Neural cell (in vitro differentiated cells): ENCODE results near the gene TCF15. TPM values are rescaled to one million over a fixed set of nuclear protein-coding genes. Genes with fewer than 3 reads are reported as not detected.

ENCODE experiments used
- H2AFZ ChIP-seq: fragments of 200-600, 300-800 bp; sonication (generic), shearing (Covaris generic); 2 replicates; pipeline ENCODE4 v1.6.0; 2014; ENCODE audit warnings: low read depth, mild to moderate bottlenecking, antibody characterized with exemption, low read length, moderate library complexity
- H3F3A ChIP-seq: fragments of 200-600 bp; shearing (Covaris generic); 2 replicates; pipeline ENCODE4 v1.6.1; 2016; ENCODE audit warnings: mild to moderate bottlenecking, moderate library complexity, mixed read lengths, antibody characterized with exemption, low read length; ENCODE audit not compliant: insufficient read depth, poor library complexity, severe bottlenecking
- H3K27ac ChIP-seq: fragments of 200-600, 300-800 bp; sonication (generic), shearing (Covaris generic); 2 replicates; pipeline ENCODE4 v1.5.1; 2014; ENCODE audit warnings: mild to moderate bottlenecking, low read length, moderate library complexity
- H3K27me3 ChIP-seq: fragments of 300-800, 200-600 bp; sonication (generic), shearing (Covaris generic); 2 replicates; pipeline ENCODE4 v1.6.0; 2014; ENCODE audit warnings: mild to moderate bottlenecking, low read depth, low read length, moderate library complexity; ENCODE audit not compliant: insufficient read depth
- H3K36me3 ChIP-seq: fragments of 300-800, 200-600 bp; sonication (generic), shearing (Covaris generic); 2 replicates; pipeline ENCODE4 v1.5.1; 2014; ENCODE audit warnings: mild to moderate bottlenecking, antibody characterized with exemption, low read length, moderate library complexity; ENCODE audit not compliant: insufficient read depth
- H3K4me2 ChIP-seq: fragments of 300-800, 200-600 bp; sonication (generic), shearing (Covaris generic); 2 replicates; pipeline ENCODE4 v1.6.0; 2014; ENCODE audit warnings: mild to moderate bottlenecking, low read length
- H3K4me3 ChIP-seq: fragments of 300-800, 200-600 bp; sonication (generic), shearing (Covaris generic); 2 replicates; pipeline ENCODE4 v1.5.1; 2014; ENCODE audit warnings: mild to moderate bottlenecking, low read length, moderate library complexity
- H3K79me2 ChIP-seq: fragments of 200-600 bp; shearing (Covaris generic); replicated peaks from 2 replicates; pipeline ENCODE4 v1.6.0; 2014; ENCODE audit warnings: mild to moderate bottlenecking, low read length, moderate library complexity; ENCODE audit not compliant: insufficient read depth
- H3K9ac ChIP-seq: fragments of 300-800, 200-600 bp; sonication (generic), shearing (Covaris generic); 2 replicates; pipeline ENCODE4 v1.6.1; 2016; ENCODE audit warnings: mild to moderate bottlenecking, low read length, mixed read lengths
- H3K9me2 ChIP-seq: fragments of 200-600 bp; shearing (Covaris generic); 2 replicates; pipeline ENCODE4 v1.6.1; 2016; ENCODE audit warnings: mild to moderate bottlenecking, low read length, mixed read lengths; ENCODE audit not compliant: insufficient read depth
- H3K9me3 ChIP-seq: fragments of 200-600, 300-800 bp; sonication (generic), shearing (Covaris generic); 2 replicates; pipeline ENCODE4 v1.6.1; 2016; ENCODE audit warnings: mild to moderate bottlenecking, mixed run types, low read length, moderate library complexity, mixed read lengths
- H4K20me1 ChIP-seq: fragments of 200-600 bp; shearing (Covaris generic); 2 replicates; pipeline ENCODE4 v1.6.1; 2016; ENCODE audit warnings: mild to moderate bottlenecking, mixed run types; ENCODE audit not compliant: insufficient read depth
- EP300 ChIP-seq: fragments of 450-650 bp; conservative IDR thresholded peaks from 2 replicates; pipeline ENCODE4 v1.6.1; 2014; ENCODE audit warnings: antibody characterized with exemption, mild to moderate bottlenecking, moderate library complexity; ENCODE audit not compliant: poor library complexity, severe bottlenecking
- EZH2 ChIP-seq: fragments of 200-600, 300-800 bp; shearing (Covaris generic), sonication (generic); IDR thresholded peaks from 2 replicates; pipeline ENCODE4 v1.6.1; 2014; ENCODE audit warnings: antibody characterized with exemption, low read length, borderline replicate concordance, mild to moderate bottlenecking; ENCODE audit not compliant: insufficient read depth, poor library complexity, severe bottlenecking
- MXI1 ChIP-seq: fragments of 450-650 bp; conservative IDR thresholded peaks from 2 replicates; pipeline ENCODE4 v1.6.1; 2014; ENCODE audit warnings: antibody characterized with exemption, mild to moderate bottlenecking; ENCODE audit not compliant: poor library complexity, severe bottlenecking
- POLR2AphosphoS5 ChIP-seq: IDR thresholded peaks from 2 replicates; pipeline ENCODE4 v1.6.1; 2012
- RAD21 ChIP-seq: fragments of 450-650 bp; conservative IDR thresholded peaks from 2 replicates; pipeline ENCODE4 v1.6.1; 2014; ENCODE audit warnings: antibody characterized with exemption, mild to moderate bottlenecking, moderate library complexity
- SMC3 ChIP-seq: fragments of 450-650 bp; conservative IDR thresholded peaks from 2 replicates; pipeline ENCODE4 v1.6.1; 2014; ENCODE audit warnings: antibody characterized with exemption, mild to moderate bottlenecking, moderate library complexity; ENCODE audit not compliant: poor library complexity
- TAF1 ChIP-seq: IDR thresholded peaks from 2 replicates; pipeline ENCODE4 v1.6.1; 2012; ENCODE audit warnings: low read depth
- polyA plus RNA-seq: library from polyadenylated mRNA; depleted of rRNA; stranded (reverse); fragments of >200 nt; gene quantifications from 2 replicates; pipeline ENCODE4 v1.2.3, GENCODE V29; 2014
- TF ChIP-seq, protein P1 (sequence below): fragments of 450-650 bp; IDR thresholded peaks from 2 replicates; pipeline ENCODE4 v1.5.1; 2014; ENCODE audit warnings: antibody characterized with exemption, mild to moderate bottlenecking, moderate library complexity; ENCODE audit not compliant: poor library complexity, severe bottlenecking
- TF ChIP-seq, protein P2 (sequence below): IDR thresholded peaks from 2 replicates; pipeline ENCODE4 v1.6.1; 2012; ENCODE audit warnings: borderline replicate concordance

TCF15 gene
- polyA plus RNA-seq, 1 donor from 2014 or later, result not detected

DNA sequence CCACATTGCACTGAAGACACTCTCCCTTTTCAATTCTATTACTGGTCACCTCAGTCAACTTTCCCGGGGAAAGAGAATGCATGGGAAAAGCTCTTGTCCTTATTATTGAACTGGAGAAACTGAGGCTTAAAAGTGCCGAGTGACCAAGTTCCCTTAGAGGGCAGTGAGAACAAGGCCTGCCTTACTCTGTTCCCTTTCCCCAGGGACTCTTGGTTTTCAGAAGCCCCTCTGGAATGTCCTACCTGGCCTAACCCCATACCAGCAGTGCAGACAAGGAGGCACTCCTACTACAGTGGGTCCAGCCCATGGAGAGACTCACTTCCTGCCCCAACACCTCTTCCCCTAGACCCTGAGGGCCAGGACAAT is 36.7 kb upstream of the TCF15 start:
- no peak overlapping the region for H3K27ac ChIP-seq
- H3K4me3 ChIP-seq, result no peak overlapping the region
- no peak overlapping the region for H2AFZ ChIP-seq
- no peak overlapping the region for H3K4me2 ChIP-seq
- peaks cover 8% of the 10 kb centered on the region for H3K36me3 ChIP-seq
- H3K9me2 ChIP-seq, result no peaks in the 10 kb centered on the region
- H3K9ac ChIP-seq, result no peak overlapping the region
- no peaks in the 10 kb centered on the region for H3K9me3 ChIP-seq
- H3F3A ChIP-seq, result no peaks in the 10 kb centered on the region
- TF ChIP-seq TAF1, result no peak
- TF ChIP-seq, protein P1, sequence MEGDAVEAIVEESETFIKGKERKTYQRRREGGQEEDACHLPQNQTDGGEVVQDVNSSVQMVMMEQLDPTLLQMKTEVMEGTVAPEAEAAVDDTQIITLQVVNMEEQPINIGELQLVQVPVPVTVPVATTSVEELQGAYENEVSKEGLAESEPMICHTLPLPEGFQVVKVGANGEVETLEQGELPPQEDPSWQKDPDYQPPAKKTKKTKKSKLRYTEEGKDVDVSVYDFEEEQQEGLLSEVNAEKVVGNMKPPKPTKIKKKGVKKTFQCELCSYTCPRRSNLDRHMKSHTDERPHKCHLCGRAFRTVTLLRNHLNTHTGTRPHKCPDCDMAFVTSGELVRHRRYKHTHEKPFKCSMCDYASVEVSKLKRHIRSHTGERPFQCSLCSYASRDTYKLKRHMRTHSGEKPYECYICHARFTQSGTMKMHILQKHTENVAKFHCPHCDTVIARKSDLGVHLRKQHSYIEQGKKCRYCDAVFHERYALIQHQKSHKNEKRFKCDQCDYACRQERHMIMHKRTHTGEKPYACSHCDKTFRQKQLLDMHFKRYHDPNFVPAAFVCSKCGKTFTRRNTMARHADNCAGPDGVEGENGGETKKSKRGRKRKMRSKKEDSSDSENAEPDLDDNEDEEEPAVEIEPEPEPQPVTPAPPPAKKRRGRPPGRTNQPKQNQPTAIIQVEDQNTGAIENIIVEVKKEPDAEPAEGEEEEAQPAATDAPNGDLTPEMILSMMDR, result no peak
- no peaks in the 10 kb centered on the region for H3K27me3 ChIP-seq
- H4K20me1 ChIP-seq, result no peaks in the 10 kb centered on the region
- H3K79me2 ChIP-seq, result no peaks in the 10 kb centered on the region

DNA sequence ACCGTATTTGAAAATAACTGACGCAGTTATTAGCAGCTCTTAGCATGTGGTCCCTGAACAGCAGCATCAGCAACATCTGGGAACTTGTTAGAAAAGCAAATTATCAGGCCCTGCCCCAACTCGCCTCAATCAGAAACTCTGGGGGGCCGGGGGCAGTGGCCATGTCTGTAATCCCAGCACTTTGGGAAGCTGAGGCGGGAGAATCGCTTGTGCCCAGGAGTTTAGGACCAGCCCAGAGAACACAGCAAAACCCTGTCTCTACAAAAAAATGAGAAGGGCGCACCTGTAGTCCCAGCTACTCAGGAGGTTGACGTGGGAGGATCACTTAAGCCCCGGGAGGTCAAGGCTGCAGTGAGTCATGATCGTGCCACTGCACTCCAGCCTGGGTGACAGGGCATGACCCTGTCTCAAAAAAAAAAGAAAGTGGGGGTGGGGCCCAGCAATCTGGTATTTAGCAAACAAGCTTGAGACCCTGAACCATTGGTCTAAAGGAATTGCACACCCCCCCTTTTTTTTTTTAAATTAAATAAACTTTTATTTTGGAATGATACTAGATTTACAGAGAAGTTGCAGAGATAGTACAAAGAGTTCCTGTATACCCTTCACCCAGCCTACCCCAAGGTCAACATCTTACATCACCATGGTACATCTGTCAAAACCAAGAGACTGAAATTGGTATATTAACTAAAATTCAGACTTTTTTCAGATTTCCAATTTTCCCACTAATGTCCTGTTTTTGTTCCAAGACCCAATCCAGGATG is 36.2 kb upstream of the TCF15 start:
- no peak overlapping the region for H2AFZ ChIP-seq
- H3K9me2 ChIP-seq, result no peaks in the 10 kb centered on the region
- peaks cover 8% of the 10 kb centered on the region for H3K36me3 ChIP-seq
- H3K27me3 ChIP-seq, result no peaks in the 10 kb centered on the region
- H3F3A ChIP-seq, result no peaks in the 10 kb centered on the region
- no peak overlapping the region for H3K27ac ChIP-seq
- no peaks in the 10 kb centered on the region for H3K79me2 ChIP-seq
- no peak overlapping the region for H3K9ac ChIP-seq
- no peaks in the 10 kb centered on the region for H3K9me3 ChIP-seq
- H4K20me1 ChIP-seq, result no peaks in the 10 kb centered on the region
- no peak overlapping the region for H3K4me2 ChIP-seq
- H3K4me3 ChIP-seq, result no peak overlapping the region
- TF ChIP-seq RAD21 (no peak), POLR2AphosphoS5 (no peak), EP300 (no peak), MXI1 (no peak), SMC3 (no peak), TAF1 (no peak), EZH2 (no peak)
- TF ChIP-seq, protein P1, result no peak
- TF ChIP-seq, protein P2, sequence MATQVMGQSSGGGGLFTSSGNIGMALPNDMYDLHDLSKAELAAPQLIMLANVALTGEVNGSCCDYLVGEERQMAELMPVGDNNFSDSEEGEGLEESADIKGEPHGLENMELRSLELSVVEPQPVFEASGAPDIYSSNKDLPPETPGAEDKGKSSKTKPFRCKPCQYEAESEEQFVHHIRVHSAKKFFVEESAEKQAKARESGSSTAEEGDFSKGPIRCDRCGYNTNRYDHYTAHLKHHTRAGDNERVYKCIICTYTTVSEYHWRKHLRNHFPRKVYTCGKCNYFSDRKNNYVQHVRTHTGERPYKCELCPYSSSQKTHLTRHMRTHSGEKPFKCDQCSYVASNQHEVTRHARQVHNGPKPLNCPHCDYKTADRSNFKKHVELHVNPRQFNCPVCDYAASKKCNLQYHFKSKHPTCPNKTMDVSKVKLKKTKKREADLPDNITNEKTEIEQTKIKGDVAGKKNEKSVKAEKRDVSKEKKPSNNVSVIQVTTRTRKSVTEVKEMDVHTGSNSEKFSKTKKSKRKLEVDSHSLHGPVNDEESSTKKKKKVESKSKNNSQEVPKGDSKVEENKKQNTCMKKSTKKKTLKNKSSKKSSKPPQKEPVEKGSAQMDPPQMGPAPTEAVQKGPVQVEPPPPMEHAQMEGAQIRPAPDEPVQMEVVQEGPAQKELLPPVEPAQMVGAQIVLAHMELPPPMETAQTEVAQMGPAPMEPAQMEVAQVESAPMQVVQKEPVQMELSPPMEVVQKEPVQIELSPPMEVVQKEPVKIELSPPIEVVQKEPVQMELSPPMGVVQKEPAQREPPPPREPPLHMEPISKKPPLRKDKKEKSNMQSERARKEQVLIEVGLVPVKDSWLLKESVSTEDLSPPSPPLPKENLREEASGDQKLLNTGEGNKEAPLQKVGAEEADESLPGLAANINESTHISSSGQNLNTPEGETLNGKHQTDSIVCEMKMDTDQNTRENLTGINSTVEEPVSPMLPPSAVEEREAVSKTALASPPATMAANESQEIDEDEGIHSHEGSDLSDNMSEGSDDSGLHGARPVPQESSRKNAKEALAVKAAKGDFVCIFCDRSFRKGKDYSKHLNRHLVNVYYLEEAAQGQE, result no peak
